HG03097 (cell line): ENCODE data around the gene SLC22A17.

Source experiments
- ATAC-seq: cut with Tn5 transposase; IDR thresholded peaks from one replicate; pipeline ENCODE4 v1.9.1; 2021; ENCODE audit not compliant: unreplicated experiment, low FRiP score

Gene SLC22A17

DNA sequence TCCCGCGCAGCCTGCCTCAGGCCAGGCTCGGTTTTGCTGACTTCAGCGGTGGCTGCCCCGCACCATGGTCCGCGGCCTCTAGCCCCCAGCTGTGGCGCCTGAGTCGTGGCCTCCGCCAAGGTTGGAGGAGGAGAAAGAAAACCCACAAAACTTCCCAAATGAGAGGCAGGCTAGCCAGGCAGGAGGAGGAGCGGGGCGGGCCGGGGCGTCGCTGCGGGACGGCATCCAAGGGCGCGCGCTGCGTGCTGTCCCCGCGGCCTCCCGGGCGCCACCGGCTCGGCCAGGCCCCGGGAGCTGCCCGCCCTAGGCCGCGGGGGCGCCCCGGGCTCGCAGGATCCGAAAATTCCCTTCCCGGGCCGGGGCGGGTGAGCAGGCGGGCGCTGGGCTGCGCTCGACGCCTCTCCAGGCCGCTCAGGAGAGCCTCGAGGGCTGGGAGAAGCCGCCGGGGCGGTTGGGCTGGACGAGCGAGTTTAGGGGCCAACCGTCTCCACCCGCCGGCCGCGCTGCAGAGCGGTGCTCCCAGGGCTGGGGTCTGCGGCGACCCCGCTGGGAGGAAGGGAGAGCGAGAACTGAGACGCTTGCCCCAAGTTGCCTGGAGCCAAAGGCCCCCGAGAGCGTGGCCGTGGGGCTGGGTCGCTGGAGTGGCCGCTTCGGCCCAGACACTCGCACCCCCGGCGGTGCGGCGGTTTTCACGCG, 12.5 kb upstream of the SLC22A17 start, which contains the start of gene EFS:
Gene EFS (minus strand): TSS at position 137 of the 696 bp plus-strand sequence. CDS start 147 bp downstream, outside the sequence.
- no peak for ATAC-seq

DNA sequence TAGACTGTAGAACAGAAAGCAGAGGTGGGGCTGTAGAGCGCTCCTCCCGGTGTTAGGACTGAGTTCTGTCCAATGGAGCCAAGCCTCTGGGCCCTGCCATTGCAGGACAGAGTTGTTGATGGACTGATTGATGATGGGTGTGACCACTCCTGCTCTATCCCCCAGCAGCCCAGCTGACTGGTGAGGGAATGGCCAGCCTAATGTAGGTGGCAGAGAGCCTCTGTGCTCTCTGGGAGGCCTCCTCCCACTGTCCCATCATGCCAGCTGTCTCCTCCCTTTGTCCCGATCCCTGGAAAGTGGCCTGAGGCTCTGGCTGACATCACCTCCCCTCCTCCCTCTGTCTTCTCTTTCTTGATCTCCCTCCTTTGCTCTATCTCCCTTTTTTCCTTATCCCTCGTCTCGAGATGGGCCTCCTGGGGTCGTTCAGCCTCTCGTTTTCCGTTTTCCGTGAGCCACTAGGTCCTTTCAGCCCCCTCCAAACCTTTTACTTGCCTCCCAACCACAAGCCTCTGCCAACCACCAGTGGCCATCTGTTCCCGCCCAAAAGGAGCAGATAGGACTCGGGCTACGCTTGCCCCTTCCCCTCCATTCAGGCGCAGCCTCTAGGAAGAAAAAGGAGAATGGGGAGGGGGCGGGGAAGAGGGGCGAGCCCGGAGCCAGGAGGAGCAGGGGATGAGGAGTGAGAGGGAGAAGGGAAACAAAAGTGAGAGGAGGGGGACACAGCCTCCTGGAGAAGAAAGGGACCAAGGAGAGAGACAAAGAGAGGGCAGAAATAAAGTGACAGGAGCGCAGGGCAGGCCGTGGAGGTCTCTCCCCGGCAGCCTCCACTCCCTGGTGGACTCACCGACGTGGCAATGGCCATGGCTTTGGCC, 11.7 kb upstream of the SLC22A17 start:
- no peak for ATAC-seq

DNA sequence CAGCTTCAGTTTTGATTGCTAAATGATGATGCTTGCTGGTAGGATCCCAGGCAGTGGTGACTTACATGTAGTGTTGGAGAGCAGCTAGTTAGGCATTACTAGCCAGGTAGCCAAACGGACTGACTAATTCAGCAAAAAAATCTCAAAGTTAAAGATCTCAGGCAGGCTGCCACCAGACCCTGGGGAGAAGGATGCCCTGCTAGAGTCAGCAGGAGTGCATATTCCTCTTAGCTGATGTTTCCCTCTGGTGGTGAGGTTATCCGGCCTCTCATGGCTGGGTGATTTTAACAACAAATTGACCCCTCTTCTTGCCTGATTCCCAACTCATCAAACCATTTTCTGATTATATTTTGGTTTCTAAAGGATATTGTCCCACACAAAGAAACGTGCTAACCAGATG, 9.5 kb upstream of the SLC22A17 start:
- no peak for ATAC-seq

DNA sequence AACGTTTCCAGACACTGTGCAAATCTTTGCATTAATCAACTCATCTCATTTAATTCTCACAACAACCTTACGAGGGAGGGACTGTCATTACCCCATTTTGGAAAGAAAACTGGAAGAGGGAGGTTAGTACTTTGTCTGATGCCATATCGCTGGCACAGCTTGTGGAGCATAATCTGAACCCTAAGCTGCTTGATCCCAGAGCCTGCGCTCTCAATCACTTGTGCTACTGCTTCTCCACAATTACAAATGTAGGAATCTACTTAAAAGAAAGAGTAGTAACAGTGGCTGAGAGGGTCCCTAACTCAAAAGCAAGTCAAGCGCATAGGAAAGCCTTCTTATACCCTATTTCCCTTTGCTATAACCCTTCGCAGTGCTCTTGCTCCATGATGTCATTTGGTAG, 9.1 kb upstream of the SLC22A17 start:
- ATAC-seq, result no peak

DNA sequence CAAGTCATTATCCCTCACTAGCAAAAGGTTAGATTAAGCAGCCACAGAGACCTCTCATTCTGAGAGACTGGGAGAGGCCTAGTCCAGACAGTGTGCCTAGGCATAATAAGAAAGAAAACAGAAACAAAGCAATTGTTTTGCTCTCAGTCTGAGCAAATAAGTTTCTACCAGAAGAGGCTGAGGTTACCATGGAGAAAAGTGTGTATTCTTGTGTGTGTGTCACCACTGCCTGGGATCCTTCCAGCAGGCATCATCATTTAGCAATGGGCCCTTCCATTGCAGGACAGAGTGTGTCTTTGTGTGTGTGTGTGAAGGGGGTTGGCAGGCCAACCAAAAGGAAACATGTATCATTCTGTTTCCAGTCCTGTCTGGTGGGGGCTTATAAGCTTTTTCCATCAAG, 8.6 kb upstream of the SLC22A17 start:
- ATAC-seq, result no peak

DNA sequence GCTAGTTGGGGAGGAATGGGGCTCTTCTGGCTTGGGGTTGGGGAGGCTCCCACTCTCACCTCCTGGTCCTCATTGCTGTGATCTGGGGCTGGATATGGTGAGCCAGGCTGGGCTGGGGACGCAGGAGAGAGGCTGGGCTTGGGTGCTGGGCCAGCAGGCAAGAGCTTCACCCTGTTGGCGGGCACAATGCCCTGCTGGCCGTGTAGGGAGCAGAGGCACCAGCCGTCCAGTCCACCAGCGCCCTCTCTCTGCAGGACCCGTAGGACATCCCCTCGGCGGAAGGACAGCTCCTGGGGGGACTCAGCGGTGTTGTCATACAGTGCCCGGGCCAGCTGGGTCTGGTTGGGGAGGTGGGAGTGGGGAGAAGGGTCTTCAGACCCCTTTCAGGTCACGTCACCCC, 7.8 kb upstream of the SLC22A17 start:
- no peak for ATAC-seq

DNA sequence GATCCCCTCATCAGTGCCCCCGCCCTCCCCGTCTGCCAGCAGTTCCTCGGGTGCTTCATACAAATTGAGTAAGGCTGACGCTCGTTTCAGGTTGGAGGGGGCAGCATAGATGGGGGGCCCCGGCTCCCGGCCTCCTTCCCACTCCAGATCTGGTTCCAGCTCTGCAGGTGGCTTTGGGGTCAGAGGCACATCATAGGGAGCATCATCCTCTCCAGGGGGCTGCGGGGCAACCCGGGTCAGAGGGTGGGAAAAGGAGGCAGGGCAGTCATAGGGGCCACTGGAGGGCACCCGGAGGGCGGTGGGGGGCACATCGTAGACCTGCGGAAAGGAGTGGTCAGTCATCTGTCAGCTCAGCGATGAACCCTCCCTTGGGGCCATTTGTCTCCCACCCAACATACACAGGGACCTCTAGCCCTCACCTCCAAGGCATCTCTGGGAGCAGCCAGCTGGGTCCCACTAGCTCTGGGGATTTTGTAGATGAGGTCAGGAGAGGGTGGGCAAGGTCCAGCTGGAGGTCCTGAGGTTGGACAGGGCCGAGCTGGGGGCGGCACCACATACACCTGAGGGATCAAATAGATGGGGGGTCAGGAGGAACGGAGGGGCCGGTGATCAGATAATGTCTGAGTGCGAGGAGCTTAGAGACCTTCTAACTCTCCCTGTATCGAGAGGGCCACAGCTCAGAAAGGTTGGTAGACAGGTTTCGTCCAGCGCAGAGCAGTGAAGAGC, 7.2 kb upstream of the SLC22A17 start:
- ATAC-seq, result no peak

DNA sequence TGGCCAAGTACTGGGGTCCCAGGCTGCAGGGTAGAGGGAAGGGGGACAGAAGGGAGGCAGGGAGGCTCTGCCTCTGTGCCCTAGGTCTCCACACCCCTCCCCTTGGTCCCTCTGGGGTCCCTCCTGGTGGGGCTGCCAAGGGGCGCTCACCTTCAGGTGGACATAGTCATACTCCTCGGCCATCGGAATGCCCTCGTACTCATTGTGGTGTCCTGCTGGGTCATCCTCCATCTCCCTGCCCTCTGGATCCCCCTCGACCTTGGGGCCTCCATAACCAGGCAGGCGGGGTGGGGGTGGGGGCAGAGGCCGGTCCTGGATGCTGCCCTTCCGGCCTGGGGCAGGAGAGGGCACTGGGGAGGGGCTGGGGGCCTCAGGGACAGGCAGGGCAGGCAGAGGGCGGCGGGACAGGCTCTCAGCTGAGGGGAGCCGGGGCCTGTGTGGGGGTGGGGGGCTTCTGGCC, 6.5 kb upstream of the SLC22A17 start:
- no peak for ATAC-seq

DNA sequence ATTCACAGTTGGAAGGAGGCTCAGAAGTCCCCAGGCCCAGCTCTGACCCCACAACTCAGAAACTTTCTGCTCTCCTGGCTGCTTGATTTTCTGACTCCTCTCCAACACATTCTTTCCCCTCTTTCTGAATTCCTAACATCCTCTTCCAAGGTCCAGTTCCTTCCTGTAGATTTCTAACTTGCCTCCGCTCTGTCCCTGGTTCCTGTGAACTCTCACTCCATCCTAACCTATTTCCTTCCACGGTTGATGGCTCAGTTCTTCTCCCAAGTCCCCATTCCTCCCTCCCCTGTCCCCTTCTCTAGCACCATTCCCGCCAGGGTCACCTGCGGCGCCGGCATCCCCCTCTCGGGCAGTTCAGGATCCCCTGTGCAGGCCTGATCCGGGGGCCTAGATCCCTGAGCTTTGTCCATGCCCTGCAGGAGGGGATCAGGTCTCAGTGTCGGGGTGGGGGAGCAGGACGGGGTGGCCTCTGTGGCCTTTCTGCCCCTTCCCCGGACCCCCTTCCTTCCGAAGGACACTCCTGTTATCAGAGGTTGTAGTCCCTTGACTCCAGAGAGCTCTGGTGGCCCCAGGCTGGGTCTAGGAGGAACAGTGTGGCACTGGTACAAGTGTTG, 6.0 kb upstream of the SLC22A17 start:
- ATAC-seq, result no peak

DNA sequence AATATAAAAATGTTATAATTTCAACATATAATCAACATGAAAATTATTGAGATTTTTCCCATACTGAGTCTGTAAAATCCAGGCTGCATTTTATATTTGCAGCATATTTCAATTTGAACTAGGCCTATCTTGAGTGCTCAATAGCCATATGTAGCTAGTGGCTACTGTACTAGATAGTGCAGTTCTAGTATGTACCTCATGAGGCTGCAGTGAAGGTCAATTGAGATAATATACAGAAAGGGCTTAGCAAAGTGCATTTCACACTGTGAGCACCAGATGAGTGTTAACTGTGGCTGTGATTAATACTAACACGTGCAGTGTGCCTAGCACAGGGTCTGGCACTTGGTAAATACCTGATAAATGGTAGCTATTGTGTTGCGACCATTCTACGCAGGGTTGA, 5.4 kb upstream of the SLC22A17 start:
- ATAC-seq, result no peak

DNA sequence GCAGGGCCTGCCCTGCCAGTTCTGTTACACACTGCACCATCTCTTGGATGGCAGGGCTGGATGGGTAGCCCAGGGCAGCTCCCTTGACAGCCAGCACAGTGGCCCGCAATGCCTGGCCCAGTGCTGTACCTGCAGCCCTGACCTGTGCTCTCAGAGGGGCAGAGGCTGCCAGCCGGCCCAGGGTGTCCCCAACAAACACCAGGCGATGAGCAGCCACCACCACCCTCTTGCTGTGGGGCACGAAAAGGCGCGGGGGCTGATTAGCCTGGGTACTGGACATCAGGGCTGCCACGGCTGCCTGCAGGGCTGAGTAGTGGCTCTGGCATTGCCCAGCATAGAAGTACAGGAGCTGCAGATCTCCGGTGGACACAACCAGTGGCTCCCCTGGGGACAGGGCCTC, 4.6 kb upstream of the SLC22A17 start:
- ATAC-seq, result no peak

DNA sequence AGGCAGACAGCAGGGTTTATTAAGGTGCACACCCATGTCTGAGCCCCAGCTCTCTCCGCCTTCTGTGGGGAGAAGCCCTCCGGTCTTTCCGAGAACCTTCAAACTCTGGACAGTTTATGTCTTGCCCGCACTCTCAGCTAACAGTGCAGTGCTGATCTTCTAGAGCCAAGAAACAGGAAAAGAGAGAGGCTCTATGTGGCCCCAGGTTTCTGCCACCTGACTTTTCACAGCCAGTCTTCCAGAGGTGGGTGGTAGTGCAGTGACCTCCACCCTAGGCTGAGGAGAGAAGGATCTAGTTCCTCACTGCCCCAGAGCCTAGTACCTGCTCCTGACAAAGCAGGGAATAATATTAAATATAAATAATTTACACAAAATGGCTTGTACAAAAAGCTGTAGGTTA, 4.0 kb upstream of the SLC22A17 start:
- ATAC-seq, result no peak

DNA sequence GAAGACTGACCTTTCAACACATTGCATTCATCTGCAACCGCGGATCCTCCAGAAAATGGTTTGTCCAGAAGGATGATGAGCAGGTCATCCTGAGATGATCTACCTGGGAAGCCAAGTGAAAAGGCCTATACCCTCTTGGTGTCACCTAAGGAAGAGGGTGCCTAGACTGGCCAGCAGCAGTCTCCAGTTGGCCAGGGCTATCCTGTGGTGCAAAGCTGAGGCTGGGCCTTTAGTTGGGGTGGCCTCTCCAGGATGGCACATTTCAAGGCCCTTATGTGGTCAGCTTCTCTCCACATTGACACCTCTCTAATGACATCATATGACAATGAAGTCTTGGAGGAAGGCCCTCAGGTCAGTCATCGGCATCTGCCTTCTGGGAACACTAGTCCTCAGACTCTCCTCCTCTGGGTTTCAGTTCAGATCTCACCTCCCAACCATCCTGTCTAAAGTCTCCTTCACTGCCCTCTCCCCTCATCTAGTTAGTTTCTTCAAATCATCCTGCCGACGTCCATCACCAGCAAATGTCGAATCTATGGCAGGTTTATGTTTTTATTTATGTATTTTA, 3.3 kb upstream of the SLC22A17 start:
- ATAC-seq, result no peak

DNA sequence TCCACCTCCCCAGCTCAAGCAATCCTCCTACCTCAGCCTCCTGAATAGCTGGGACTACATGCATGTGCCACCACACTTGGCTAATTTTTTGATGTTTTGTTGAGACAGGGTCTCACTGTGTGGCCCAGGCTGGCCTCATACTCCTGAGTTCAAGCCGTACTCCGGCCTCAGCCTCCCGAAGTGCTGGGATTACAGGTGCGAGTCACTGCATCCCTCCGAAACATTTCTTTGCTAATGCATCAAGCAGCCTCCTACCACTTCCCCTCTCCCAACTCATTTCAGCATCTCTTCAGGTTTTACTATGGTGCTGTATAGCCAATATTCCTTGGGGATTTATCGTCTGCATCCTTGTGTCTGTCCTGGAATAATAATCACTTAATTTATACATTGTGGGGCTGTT, 2.3 kb upstream of the SLC22A17 start:
- ATAC-seq, result no peak

DNA sequence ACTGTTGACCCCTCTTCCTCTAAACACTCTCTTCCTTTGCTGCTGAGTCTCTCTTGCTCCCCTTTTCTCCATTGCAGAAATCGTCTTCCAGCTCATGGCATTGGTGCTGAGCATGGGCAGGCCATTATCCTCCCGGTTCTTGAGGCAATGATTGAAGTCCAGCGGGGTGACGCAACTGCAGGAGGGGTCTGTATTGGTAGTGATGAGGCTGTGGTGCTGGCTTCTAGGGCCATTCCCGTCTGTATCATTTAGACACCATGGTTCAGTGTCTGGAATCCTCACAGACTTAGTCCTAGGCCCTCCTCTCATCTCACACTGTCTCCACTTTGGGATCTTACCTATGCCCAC, 720 bp upstream of the SLC22A17 start:
- no peak for ATAC-seq

DNA sequence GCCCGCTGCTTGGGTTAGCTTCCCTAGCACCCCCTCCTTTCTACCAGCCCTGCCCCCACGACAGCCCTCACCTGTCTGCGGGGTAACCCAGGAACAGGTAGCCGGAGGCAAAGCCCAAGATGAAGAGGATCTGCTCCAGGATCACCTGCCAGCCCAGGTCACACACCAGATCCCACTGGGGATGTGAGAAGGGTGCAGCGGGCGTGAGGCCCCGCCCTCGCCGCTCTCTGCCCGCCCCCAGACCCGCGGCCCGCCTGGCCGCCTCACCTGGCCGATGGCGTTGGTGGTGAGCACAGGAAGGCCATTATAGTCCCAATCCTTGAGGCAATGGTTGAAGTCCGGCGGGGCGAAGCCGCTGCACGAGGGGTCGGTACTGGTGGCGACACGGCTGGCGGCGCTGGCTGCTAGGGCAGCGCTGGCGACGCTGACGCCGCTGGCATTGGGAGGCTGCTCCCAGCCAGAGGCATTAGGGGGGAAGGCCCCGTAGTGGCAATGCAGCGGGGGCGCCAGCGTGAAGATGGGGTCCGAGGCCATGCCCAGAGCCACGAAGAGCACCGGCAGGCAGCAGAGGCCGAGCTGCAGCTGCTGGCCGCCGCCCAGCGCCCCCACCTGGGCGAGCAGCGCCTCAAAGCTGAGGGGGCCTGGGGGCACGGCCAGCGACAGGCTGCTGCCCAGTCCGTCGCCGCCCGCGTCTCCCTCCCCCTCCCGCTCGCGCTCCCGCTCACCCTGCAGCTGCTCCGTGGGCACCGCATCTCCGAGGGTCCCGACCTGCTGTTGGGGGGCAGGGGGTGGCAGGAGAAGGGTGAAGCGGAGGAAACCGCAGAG, 794 bp downstream of the SLC22A17 start:
- no peak for ATAC-seq

DNA sequence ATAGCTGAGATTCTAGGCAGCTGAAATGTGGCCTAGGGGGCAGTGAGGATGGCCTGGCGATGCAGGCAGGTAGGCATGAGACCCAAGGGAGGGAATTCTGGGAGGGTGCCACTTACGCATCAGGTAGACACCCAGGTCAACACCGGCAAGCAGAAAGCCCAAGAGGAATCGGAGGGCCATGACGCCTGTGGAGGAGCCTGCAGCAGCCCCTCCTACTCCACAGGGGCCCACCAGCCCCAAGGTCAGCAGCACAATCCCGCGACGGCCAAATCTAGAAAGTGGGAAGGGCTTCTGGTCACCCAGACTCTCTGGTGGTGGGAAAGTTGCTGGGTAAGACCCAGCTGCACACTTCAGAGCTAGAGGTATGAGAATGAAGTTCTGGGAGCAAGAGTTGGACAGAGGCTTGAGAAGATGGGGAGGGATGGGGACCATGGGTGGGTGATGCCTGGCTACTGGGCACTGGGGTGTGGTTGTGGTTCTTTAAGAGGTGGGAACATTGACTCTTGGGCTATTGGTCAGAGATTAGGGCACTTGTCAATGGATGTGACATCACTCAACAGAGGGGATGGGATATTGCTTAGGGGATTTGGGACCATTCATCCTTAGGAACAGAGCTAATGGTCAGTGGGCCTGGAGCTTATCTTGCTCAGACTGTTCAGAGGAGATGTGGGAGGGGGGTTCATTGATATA, 3.4 kb downstream of the SLC22A17 start:
- ATAC-seq, result no peak

DNA sequence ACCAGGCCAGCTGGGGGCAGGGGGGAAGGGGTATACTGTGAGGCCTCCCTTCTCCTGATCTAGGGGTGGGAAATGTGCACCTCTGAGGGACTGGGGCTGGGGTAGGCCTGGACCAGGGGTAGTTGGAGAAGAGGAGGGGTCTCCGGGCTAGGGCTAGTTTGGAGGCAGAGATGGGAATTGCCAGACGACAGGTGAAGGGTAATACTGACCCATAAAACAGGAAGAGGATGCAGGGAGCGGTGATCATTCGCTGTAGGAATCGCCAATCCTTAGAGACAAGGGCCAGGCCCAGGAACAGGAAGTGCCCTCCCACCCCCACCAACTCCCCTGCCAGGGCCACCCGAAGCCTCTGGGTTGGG, 4.4 kb downstream of the SLC22A17 start:
- no peak for ATAC-seq
